Measurements from ENCODE around the gene STARD13. TPM values are rescaled to one million over a fixed set of nuclear protein-coding genes. Genes with fewer than 3 reads are reported as not detected.

The STARD13 gene
- total RNA-seq, 1 experiment from 2014 or later, result 1.6 TPM

DNA sequence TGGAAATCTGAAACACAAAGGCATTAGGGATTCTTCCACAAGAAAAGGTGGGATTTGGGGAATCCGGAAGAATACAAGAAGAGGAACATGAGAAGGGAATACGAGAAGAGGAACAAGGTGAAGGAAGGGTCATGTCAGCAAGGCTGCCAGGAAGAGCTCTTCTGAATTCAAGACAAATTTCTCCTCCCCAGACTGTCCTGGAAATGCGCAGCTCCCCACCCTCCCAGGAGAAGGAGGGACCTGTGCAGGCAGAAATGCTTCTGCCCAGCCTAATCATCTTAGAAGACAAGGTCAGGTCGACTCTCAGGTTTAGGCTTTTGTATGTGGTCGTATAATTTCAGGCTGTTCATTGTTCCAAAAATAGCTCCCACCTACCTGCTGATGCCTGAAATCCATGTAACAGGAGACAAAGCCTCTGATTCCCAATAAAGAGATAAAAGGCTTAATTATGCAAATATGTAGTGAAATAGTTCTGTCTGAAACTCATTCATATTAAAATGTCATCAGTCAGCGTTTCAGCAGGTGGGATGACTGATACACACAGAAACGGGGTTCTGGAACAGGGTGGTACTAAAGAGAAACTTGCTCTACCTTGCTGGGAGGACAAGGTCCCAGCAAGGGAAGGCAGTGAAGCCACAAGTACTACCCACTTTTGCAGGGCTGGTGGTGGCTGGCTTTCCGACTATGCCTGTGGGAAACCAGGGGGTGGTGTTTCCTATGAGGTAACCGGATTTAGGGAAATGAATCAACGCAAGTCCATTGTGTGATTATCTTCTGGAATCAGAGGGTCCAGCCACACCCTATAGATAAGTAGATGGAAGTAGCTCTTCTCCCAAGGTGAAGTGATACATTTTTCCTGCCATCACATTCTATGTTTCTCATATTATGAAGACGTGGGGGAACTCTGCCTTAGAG, 193.2 kb downstream of the STARD13 start:
- no peak for DNase-seq (ENCODE audit: low spot score)

DNA sequence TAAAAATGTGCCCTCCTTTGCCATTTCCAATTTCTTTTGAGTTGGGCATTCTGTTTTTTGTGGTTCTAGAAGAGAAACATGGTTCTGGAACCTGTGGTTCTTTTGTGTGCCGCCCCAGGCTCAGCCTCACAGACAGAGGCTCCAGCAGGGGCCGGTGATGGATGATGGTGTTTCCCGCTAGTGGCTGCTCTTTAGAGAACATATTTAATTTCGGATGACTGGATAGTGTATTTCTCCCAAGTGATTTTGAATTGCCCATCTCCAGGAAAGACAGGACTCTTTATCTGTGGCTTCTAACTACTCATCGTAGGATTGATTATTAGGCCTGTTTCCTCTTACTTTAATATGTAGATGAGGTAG, 194.2 kb downstream of the STARD13 start:
- no peak for DNase-seq (ENCODE audit: low spot score)

DNA sequence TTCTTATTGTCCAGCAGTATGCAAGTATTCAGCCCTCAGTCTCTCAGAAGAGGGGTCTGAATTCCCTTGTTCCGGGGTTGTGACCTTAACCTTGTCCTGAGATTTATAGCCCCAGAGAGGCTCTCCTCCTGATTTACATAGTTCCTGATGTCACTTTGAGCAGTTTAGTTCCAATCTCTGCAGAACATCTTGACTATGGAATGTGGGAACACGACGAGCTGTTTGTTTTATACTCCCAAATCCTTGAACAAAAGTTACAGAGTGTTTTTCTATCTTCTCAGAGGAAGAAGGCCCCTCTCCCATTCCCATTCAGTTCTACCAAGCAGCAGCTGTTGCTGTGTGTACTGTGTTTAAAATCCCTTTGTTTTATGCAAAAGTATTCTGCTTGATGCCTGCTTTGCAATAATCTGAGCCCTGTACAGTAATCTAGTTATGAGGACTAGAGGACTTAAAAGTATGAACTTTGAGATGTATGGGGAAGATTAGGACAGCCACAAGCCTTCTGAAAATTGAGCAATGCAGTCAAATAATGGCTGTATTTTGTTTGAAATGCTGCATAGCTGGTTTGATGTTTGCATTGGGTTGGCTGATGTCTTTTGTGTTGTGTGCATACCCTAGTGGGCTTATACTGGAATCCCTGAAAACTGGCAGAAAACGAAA, 194.7 kb downstream of the STARD13 start:
- DNase-seq (ENCODE audit: low spot score), result no peak

DNA sequence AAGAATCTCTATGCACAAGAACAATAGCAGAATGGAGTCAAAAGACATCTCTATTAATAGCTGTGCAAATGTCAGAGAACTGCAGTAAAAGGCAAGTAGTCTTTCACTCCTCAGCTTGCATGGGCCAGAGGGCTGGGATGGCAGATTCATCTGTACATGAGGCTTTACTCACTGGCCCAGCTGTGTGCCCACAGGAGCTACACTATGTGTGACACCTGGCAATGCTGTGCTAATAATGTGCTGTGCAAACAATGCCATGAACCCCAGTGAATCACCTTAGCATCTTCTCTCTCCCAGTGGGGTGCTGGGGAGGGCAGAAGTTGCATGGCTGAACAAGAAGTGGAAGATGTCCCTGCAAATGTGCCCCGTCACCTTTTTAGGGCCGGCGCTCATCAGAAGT, 196.2 kb downstream of the STARD13 start:
- DNase-seq (ENCODE audit: low spot score), result no peak

DNA sequence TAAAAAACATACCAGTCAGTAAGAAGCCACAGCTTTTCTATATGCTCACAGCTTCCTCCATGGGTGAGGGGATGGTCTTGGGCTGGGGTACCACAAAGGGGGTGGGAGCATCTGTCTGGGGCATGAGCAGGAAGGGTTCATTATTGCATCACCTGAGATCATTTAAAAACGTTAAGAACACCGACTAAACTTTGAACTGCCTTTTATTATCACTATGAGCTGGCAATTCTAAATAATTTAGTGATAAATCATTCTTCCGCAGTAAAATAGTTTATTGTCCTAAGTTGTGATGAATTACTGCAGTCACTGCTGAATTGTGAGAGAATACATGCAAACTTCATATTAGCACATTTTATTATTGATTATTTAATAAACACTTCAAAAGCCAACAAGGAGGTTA, 197.8 kb downstream of the STARD13 start:
- DNase-seq (ENCODE audit: low spot score), result no peak

DNA sequence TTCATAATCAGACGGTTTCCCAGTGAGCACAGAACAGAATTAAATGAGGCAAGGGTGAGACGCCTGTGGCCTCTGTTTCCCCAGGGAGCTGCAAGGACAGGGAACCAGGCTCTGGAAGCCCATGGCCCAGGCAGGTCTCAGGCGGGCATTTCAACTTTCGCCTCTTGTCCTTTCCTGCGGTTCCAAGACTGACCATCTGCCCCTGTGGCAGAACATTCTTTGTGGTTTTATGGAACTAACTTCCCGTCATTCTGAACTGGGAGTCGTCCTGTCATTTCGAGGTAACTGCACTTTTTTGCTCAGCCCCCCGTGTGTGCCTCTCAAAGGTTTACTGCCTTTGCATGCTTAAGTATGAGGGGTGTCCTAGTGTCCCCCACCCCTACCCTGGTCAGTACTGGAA, 198.5 kb downstream of the STARD13 start:
- DNase-seq (ENCODE audit: low spot score), result no peak

DNA sequence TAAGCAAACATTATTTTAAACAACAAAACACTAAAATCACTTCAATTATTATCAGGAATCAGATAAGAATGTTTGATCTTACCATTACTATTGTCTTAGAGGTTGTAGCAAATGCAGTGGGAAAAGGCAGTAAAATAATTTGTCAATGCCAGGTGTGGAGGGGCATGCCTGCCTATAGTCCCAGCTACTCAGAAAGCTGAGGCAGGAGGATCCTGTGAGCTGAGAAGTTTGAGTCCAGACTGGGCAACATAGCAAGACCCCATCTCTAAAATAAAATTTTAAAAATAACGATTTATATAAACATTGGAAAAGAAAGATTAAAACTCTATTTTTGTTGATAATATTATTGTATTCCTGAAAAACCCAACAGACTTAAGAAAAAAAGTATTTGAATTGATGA, 202.5 kb downstream of the STARD13 start:
- no peak for DNase-seq (ENCODE audit: low spot score)

DNA sequence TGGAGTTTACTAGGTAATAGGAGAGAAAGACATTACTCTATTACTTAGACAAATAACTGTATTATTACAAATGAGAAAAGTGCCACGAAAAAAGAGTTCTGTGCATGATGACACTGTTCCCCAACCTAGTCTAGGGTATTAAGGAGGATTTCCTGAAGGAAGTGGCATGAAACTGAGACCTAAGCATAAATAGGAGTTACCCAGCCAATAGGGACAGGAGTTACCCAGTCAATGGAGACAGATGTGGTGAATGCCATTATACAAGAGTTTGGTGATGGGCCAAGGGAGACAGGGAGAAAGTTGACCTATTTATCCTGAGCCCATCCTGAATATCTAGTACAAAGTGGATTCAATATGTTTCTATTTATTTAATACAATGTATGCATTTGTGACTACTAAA, 203.9 kb downstream of the STARD13 start:
- DNase-seq (ENCODE audit: low spot score), result no peak

DNA sequence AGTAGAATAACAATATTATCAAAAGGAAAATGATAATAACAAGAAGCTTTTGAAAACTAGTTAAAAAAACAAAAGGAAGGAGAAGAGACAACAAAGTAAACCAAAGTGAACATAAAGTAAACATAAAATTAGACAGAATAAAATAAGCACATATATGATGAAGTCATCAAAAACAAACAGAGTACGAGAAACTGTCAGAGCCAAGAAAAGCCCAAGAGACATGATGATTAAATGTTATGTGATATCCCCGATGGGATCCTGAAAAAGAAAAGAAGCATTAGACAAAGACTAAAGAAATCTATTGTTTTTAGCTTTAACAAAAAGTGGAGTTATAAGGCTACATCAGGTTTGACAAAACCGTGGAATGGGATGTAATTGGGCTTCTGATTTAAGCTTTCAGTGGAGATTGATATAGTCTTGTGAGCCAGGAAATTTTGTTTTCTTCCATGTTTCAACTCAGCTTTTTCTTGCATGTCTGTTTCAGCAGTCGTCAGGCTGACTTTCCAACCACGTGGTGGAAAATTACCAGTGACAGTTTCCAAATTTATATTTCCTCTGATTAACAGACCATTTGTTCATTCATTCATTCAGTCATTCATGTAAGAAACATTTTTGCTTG, 204.5 kb downstream of the STARD13 start:
- no peak for DNase-seq (ENCODE audit: low spot score)

DNA sequence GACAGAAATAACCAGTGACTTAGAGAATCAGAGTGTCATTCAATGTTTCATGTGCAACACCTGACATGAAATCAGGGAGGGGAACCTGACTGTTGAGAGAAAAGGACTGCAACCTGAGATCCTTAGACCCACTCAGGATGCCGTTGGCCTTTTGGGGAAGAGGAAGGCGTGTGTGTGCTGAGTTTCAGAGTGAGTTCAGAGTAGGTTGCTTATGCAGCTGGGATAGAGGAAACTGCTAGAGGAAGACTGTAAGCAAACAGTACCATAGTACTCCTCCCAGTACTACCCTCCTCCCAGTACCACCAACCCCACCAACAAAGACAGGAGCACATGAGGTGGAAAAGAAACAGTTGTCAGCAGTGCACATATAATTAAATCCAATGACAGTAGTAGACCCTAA, 205.6 kb downstream of the STARD13 start:
- DNase-seq (ENCODE audit: low spot score), result no peak

DNA sequence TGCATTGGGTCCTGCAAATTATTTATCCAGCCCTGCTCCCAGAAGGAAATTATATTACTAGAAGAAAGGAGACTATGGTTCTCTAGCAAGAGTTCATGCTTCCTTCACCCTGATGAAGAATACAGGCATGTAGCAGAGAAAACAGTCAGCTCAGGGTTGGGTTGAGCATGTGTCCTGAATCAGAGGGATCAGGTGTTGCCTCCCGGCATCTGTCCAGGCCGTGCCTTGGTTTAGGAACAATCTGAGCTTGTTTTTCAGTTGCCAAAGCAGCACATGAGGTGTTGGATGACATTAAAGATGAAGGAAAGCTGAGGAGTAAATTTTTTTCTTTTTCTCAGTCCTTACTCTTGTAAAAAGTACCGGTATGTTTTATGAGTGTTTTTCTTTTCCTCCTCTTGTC, 207.3 kb downstream of the STARD13 start:
- DNase-seq (ENCODE audit: low spot score), result no peak

DNA sequence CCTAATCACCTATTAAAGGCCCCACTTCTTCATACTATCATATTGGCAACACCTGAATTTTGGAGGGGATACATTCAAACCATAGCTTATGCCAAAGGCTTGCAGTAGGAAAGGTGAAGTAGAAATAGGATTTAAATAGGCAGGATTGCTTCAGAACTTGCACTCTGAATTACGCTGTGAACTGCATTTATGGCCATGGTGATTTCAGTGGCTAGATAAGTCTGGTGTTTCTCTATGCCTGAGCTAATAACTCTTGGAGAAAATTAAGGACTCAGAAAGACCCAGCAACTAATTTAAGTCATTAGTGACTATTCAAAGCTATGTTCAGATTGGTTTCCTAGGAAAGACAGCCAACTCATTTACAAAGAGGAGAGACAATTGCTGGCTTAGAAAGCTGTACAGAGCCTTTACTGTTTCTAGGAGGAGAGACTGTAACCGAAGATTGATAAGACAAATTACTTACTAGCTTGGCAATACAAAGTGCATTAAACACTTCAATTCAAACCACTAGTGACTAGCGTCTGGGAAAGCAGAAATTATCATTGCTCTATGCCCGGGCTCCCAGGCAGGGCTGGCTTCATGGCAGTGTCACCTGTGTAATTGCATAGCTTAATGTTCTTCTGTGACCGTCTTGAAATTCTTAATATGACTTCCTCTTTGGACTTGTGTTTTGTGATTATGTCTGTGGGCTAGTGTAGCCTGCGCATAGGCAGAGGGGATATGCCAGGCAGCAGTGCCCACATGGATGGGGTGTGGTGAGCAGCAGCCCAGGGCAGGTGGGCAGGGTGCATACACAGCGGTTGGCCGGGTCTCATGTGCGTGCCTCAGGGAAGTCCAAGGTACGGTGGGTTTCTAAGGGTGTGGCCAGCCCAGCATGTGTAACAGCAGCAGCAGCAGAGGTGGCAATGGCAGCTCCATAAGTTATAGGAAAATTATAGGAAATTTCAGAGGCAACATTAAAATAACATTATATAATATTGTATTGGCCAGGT, 209.3 kb downstream of the STARD13 start:
- DNase-seq (ENCODE audit: low spot score), result no peak

DNA sequence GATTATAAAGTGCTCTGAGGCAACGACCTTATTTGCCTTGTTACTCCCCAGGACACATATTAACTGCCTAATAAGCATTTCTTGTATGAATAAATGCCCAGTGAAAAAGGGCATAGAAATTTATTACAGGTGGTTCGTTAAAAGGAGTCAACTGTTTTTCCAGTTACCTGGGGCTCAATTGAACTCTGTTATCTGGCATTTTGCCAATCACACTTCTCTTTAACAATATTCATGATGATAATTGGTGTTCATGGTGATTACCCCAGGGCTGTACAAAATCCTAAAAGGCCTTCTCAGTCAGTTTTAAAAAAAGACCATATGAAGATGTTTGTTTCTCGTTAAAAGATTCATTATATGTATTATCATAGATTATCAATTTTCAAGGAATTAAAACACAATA, 212.2 kb downstream of the STARD13 start:
- DNase-seq (ENCODE audit: low spot score), result no peak

DNA sequence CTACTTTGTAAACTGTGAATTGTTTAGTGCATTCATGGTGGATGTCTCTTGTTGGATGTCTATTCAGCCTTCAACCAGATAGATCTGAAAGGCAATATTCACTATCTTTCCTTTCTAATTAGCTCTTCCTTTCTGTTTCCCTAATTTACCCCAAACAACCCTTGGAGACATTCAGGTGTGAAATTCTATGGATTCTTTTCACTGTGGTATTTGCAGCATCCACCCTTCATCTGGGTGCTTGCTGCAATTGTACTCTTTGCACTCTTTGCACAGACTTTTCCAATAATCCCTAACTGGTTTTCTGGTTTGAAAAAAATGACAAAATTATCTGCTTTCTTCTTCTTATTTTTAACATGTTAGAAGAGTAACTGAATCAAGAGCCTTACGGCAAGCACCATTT, 212.8 kb downstream of the STARD13 start:
- no peak for DNase-seq (ENCODE audit: low spot score)

DNA sequence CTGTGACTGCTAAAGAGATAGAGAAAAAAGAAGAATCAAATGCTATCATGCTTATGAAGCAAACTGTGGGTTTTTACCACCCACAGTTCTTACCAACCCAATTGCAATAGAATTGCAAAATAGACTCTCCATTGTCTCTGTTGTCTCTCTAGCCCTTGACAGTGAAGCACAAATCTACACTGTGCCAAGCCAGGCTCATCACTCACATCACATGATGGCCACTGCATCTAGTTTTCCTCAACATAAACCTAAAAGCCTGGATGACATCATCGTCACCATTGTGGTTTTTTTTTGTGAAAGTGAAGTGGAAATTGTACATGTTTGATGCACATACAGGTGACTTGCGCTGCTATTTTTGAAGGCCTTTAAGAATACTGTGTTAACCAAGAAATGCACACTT, 213.3 kb downstream of the STARD13 start:
- no peak for DNase-seq (ENCODE audit: low spot score)

DNA sequence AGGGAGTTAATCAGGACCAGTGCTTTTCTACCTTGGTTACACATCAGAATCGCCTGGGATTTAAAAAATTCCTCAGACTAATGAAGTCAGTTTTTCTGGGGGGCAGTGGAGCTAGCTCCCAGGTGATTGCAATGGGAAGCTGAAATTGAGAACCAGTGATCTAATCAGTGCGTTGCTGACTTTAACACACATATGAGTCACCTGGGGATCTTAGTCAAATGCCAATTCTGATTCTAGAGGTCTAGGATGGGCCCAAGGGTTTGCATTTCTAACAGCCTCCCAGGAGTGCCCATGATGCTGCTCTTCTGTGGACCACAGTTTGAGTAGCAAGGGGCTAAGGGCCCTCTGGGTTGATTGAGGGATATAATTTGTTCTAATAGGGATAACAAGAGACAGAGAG, 214.8 kb downstream of the STARD13 start:
- DNase-seq (ENCODE audit: low spot score), result no peak

DNA sequence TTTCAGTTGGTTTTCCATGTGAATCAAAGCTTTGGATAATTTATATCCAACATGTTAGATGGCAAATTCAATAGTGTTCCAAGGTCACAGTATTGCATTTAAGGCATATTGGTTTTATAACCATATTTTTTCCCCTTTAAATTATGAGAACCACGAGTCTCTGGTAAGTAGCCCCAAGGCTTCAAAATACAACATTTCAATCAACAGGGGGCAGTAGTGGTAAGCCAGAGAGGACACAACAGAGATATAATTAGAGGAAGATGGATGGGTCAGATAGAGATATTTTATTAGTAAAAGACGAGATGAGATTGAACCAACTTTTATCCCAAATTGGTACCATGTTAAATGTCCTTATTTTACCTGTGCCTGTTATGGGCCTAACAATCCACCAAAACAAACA, 216.2 kb downstream of the STARD13 start:
- DNase-seq (ENCODE audit: low spot score), result no peak

DNA sequence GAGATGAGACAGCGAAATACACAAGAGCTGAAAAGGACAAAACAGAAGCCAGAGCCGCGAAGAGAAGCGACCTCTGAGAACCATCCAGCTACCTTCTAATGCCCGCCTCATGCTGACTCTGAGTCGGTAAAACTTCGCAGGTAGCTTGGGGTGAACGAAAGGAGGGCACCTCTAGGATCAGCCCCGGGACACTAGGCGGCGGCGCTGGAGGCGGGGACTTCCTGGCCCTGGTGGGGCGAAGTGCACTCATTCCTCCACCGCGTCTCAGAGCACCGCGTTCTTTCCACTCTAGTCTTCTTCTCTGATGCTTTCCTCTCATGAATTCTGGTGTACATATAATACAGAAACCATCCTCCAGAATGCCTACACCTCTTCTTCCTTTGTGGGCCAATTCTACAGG, 219.2 kb downstream of the STARD13 start:
- no peak for DNase-seq (ENCODE audit: low spot score)

DNA sequence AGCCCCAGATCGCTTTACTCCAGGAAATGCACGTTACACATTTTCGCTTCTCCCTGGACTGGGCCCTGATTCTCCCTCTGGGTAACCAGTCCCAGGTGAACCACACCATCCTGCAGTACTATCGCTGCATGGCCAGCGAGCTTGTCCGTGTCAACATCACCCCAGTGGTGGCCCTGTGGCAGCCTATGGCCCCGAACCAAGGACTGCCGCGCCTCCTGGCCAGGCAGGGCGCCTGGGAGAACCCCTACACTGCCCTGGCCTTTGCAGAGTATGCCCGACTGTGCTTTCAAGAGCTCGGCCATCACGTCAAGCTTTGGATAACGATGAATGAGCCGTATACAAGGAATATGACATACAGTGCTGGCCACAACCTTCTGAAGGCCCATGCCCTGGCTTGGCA, 224.7 kb downstream of the STARD13 start:
- no peak for DNase-seq (ENCODE audit: low spot score)

DNA sequence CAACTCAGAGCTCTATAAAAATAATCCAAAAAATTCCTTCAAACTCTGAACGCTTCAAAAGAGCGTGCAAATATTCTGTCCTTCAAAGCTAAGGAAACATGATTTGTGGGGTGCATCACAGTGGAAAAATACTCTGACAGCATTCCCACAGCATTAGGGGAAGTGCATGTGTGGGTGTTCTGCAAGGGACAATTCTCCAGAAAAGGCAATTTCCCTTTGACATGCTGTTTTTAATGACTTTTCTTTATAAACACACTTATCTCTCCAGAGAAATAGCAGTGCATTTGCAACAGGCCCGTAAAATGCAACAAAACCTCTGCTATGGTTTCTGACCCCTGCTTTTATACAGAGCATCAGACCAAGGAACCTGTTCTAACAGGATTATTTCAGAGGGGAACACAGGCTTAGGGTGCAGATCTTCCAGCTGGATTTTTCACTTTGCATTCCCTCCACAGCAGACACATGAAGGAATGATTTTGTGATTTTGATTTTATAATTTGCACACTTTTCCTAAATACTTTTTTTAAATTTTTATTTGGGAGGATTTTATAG, 226.7 kb downstream of the STARD13 start:
- DNase-seq (ENCODE audit: low spot score), result no peak

DNA sequence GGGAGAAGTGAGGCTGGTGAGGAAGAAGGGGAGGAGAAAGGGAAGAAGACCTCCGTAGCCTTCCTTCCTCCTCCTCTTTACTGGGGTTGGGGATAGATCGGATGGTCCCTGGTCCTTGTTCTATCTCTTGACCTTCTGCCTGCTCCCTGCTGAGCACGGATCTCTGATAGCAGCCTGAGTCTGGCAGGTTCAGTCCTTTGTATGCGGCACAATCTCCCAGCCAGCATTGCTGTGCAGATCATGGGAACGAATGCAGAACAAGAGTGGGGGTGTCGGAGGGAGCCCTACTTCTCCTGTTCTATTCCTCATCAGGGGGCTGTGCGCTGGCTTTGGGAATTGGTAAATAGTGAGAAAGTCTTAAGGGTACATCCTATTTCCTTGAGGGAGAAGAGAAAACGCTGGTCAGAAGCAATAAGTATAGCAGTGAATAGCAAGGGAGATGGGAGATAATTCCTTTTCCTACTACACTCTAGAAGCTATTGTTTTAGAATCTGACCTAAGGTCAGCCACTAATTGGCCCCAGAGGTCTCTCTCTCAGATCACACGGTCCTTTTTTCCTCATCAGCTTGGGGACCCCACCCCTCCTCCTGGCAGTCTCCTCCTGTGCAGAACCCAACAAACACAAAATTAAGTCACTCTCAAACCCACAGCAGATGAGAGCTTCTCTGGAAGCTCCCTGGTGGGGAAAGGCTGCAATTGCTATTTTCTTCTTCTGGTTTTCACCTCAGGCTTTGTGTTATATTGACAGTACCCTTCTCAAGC, 228.4 kb downstream of the STARD13 start:
- peak; percentile 8 for DNase-seq (ENCODE audit: low spot score)

Measured in H4 (cell line).